NK-92 treated with Interleukin-12 subunit alpha and Interleukin-12 subunit beta, amount 100 ng/mL, for 24 hours (cell line): ENCODE measurements around the gene B4GALT3.

Experiments used
- DNase-seq: peaks from one replicate; lab custom pipeline; 2025; lab: John Stamatoyannopoulos, UW

The B4GALT3 gene

DNA sequence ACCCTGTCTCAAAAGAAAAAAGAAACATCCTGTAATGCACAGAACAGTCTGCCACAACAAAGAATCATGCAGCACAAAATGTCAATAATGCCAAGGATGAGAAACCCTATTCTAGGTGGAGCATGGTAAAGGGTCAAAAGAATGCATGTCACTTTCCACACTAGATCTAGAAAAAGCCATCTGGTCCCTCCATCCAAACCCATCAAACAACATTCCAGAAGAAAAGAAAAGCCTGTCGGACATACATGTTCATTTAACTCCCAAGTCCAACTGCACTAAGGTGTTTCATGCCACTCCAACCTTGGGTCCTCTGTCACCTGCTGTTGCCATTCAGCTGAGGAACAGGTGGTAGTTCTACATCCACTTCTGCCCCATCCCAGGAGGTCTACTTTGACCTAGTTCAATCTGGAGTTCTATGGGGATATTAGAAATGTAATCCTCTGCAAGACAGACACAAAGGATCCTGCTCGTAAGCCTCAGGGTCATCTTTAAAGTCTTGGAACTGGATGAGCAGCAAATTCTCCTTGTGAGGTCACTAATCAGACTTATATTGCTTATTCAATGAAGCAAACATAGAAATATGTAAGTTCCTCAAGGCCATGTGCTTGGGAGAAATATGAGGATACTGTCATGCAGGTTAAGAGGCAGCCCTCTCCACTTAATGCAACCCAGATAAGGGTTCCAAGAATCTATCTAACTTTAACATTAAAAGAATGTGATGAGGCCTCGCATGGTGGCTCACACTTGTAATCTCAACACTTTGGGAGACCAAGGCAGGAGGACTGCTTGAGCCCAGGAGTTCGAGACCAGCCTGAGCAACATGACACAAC, 48.5 kb downstream of the B4GALT3 start:
- DNase-seq = no peak

DNA sequence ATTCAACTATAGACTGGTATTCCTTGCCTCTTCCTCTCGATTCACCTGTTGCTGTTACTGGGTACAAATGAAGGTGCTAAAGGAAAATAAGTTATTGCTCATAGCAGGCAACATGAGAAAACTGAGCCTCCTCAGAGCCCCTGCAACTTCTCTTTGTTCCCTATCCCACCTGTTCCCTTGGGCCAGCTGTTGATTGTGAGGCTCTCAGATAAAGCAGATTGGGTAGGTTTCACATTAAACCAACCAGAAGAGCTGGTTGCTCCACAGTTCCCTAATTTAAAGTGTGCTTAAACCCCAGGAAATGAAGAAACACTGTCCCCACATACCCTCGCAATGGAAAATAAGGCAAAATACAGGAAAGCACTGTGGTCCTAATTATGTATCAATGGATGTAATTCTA, 49.7 kb downstream of the B4GALT3 start:
- DNase-seq = no peak

DNA sequence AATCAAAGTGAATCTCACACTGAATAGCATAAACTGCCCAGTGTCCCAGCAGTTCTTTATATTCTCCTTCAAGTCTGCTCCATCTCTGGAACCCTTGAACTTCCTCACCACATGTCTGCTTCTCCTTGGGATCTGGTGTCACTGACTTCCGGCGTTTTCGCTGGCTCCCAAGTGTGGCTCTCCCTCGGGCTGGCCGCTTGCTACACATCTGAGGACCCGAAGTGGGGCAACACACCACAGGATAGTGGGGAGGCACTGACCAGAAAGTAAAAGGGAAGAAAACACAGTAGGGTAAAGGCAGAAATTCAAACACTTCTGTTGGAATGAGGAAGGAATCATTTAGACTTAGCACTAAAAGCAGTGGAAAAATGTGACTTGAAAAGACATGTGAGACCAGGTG, 54.3 kb downstream of the B4GALT3 start:
- no peak for DNase-seq

DNA sequence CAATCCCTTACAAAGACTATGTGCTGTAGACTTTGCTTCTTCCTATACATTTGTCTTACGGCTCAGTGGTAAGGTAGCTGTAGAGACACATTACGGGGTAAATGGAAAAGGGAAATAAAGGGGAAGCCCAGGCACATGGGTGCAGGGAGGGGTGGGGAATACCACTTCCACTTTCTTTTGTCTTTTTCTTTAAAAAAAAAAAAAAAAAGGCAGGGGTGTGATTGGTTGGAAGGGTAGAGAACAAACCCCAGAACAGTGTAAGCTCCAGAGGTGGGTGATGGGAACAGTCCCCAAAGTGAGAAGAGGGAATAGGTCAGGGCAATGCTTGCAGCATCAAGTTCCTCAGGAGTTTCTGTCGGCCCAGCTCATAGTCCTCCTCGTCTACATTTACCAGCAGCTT, 55.5 kb downstream of the B4GALT3 start:
- no peak for DNase-seq
